SK-N-SH treated with all-trans-retinoic acid at 6 μM for 48 hours (cell line): ENCODE measurements around the gene PAMR1.

Experiments
- ARNTL ChIP-seq: fragments of 450-650 bp; formaldehyde crosslinking; IDR thresholded peaks from 2 replicates; pipeline ENCODE4 v1.5.0; 2020; ENCODE audit warnings: low read depth, mild to moderate bottlenecking, moderate library complexity, borderline replicate concordance
- CSRNP3 ChIP-seq: fragments of 250-450 bp; sonication (Bioruptor Pico); IDR thresholded peaks from 2 replicates; pipeline ENCODE4 v1.5.1; 2021; ENCODE audit warnings: mild to moderate bottlenecking, moderate library complexity
- GLIS3 ChIP-seq: fragments of 250-450 bp; sonication (Bioruptor Pico); IDR thresholded peaks from 2 replicates; pipeline ENCODE4 v1.5.0; 2020; ENCODE audit warnings: mild to moderate bottlenecking, moderate library complexity
- PATZ1 ChIP-seq: fragments of 250-450 bp; sonication (Bioruptor Pico); IDR thresholded peaks from 2 replicates; pipeline ENCODE4 v1.8.0; 2020; ENCODE audit warnings: mild to moderate bottlenecking, moderate library complexity, borderline replicate concordance
- POU6F1 ChIP-seq: fragments of 250-450 bp; sonication (Bioruptor Pico); IDR thresholded peaks from 2 replicates; pipeline ENCODE4 v1.8.0; 2021; ENCODE audit warnings: low read depth, mild to moderate bottlenecking, moderate library complexity, borderline replicate concordance
- PPARA ChIP-seq: fragments of 250-450 bp; sonication (Bioruptor Pico); IDR thresholded peaks from 2 replicates; pipeline ENCODE4 v1.5.0; 2020; ENCODE audit warnings: mild to moderate bottlenecking, borderline replicate concordance
- TCF4 ChIP-seq: fragments of 250-450 bp; sonication (Bioruptor Pico); IDR thresholded peaks from 2 replicates; pipeline ENCODE4 v1.8.0; 2021; ENCODE audit warnings: mild to moderate bottlenecking, moderate library complexity, borderline replicate concordance
- TOX ChIP-seq: fragments of 250-450 bp; sonication (Bioruptor Pico); IDR thresholded peaks from 2 replicates; pipeline ENCODE4 v1.8.0; 2021; ENCODE audit warnings: mild to moderate bottlenecking, moderate library complexity, borderline replicate concordance
- ZC3H10 ChIP-seq: fragments of 250-450 bp; sonication (Bioruptor Pico); IDR thresholded peaks from 2 replicates; pipeline ENCODE4 v1.5.1; 2021; ENCODE audit warnings: mild to moderate bottlenecking, moderate library complexity
- TF ChIP-seq, protein P1 (sequence below): fragments of 250-450 bp; sonication (Bioruptor Pico); IDR thresholded peaks from 2 replicates; pipeline ENCODE4 v1.5.1; 2020; ENCODE audit warnings: low read depth, mild to moderate bottlenecking, moderate library complexity

- no peak for TF ChIP-seq PPARA
- TF ChIP-seq ZC3H10 (CRISPR knock-in tag): no peak
- TF ChIP-seq ARNTL (CRISPR knock-in tag): no peak
- no peak for TF ChIP-seq GLIS3 (CRISPR knock-in tag)
- peak; percentile 44; the same call in 1 of the 2 replicates for TF ChIP-seq PATZ1
- TF ChIP-seq TCF4 (CRISPR knock-in tag): peak; percentile 65; the same call in 1 of the 2 replicates
- TF ChIP-seq POU6F1: 0 out of 2 replicates have a peak, but pooled peaks have one; percentile 45
- no peak; the same call in 1 of the 2 replicates for TF ChIP-seq TOX
- TF ChIP-seq CSRNP3 (CRISPR knock-in tag): no peak
- TF ChIP-seq, protein P1, sequence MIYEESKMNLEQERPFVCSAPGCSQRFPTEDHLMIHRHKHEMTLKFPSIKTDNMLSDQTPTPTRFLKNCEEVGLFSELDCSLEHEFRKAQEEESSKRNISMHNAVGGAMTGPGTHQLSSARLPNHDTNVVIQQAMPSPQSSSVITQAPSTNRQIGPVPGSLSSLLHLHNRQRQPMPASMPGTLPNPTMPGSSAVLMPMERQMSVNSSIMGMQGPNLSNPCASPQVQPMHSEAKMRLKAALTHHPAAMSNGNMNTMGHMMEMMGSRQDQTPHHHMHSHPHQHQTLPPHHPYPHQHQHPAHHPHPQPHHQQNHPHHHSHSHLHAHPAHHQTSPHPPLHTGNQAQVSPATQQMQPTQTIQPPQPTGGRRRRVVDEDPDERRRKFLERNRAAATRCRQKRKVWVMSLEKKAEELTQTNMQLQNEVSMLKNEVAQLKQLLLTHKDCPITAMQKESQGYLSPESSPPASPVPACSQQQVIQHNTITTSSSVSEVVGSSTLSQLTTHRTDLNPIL: peak; percentile 46; the same call in 1 of the 2 replicates
These were observed 34.1 kb downstream of the PAMR1 start for GRCh38 chr11:35491231-35491871.
